Kidney (tissue), 14 donors: ENCODE data around the gene PIP5K1A. TPM values are rescaled to one million over a fixed set of nuclear protein-coding genes. Genes with fewer than 3 reads are reported as not detected.
A peak's percentile ranks its signal among the peaks of the same experiment; 100 is the strongest.
"Not testable (repeated sequence)": the region's sequence is repeated elsewhere in the genome, so short reads cannot be mapped to it uniquely, and the experiment has no call there.

ENCODE experiments used
- DNase-seq, 5 donors: peaks; one replicate each; pipeline ENCODE4 v3.0.0-alpha.2; 2013 to 2020
- FAIRE-seq: peaks from 2 replicates; lab custom pipeline; 2012; peaks lifted over from hg19 to GRCh38; lab: Jason Lieb, UNC
- H3K27ac ChIP-seq, 2 donors: one replicate each; pipeline ENCODE4 v1.7.0; 2013; ENCODE audit warnings: low read depth in 2 of 2, low read length in 2 of 2, inconsistent platforms in 1 of 2
- H3K27me3 ChIP-seq: one replicate; pipeline ENCODE4 v1.7.1; 2013; ENCODE audit warnings: low read length, inconsistent platforms; ENCODE audit not compliant: control insufficient read depth, insufficient read depth
- H3K36me3 ChIP-seq, 3 donors: one replicate each; pipeline versions ENCODE4 v1.7.0 to v1.7.1; 2013; ENCODE audit warnings: low read length in 3 of 3, control low read depth in 1 of 3, inconsistent platforms in 1 of 3; ENCODE audit not compliant: insufficient read depth in 3 of 3, control insufficient read depth in 2 of 3
- H3K4me1 ChIP-seq, 3 donors: one replicate each; pipeline versions ENCODE4 v1.7.0 to v1.7.1; 2013; ENCODE audit warnings: low read length in 3 of 3, inconsistent platforms in 1 of 3, low read depth in 1 of 3; ENCODE audit not compliant: control insufficient read depth in 2 of 3, insufficient read depth in 2 of 3
- H3K4me3 ChIP-seq, 3 donors: one replicate each; pipeline versions ENCODE4 v1.7.0 to v1.8.1; 2013; ENCODE audit warnings: low read length in 3 of 3, control low read depth in 1 of 3, inconsistent platforms in 1 of 3
- H3K9ac ChIP-seq, 3 donors: one replicate each; pipeline versions ENCODE4 v1.7.0 to v1.7.1; 2013; ENCODE audit warnings: low read length in 3 of 3, control low read depth in 1 of 3, inconsistent platforms in 1 of 3
- H3K9me3 ChIP-seq, 3 donors: one replicate each; pipeline versions ENCODE4 v1.7.0 to v1.7.1; 2013; ENCODE audit warnings: low read length in 3 of 3, control low read depth in 1 of 3, inconsistent platforms in 1 of 3; ENCODE audit not compliant: control insufficient read depth in 2 of 3, insufficient read depth in 1 of 3
- CTCF ChIP-seq: IDR thresholded peaks from 3 replicates; pipeline ENCODE4 v1.5.1; 2012; ENCODE audit warnings: mild to moderate bottlenecking, moderate library complexity, borderline replicate concordance; ENCODE audit not compliant: insufficient read depth; ENCODE audit errors: extremely low read depth
- intact Hi-C: fragments of 100-400 bp; cut with DNase I; formaldehyde crosslinking; loops from one replicate; pipeline ENCODE4 v1.11.1; 2022
- polyA plus RNA-seq: library from polyadenylated mRNA; stranded (reverse); fragments of 350-450 nt; fragmentation: Illumina TruSeq; extraction: RNeasy Lipid Tissue Mini Kit (QIAGEN cat#74804); gene quantifications from one replicate; pipeline ENCODE4 v1.2.3, GENCODE V29; 2014; ENCODE audit warnings: low read depth, low replicate concordance; ENCODE audit not compliant: insufficient read depth
- total RNA-seq: library from RNA; stranded (reverse); fragmentation: NEBNext Ultra II Directional; extraction: Animal tissue kit (Norgen Biotek cat#: 25700); gene quantifications from one replicate; pipeline ENCODE4 v1.2.1, GENCODE V29; 2021
- donor health status: control.
- donor health status: control.
- donor health status: control.
- donor health status: control.
- donor health status: control.
- donor health status: DM: yes; HTN: yes; CAD: no.
- donor health status: Normal renal cell carcinoma (clear cell type).

PIP5K1A gene
- total and polyA plus RNA-seq, 2 donors from 2014 or later = 15.5 to 49.0 TPM

GRCh38 chr1:151192047-151192446 is 6.3 kb upstream of the PIP5K1A start:
- Histone ChIP-seq H3K9me3 (no peaks in the 10 kb centered on the region), H3K27me3 (no peaks in the 10 kb centered on the region), H3K4me3 (no peak overlapping the region), H3K9ac (no peak overlapping the region), H3K36me3 (no peaks in the 10 kb centered on the region), H3K27ac (no peak overlapping the region), H3K4me1 (peaks cover 5 to 11% (median 6%) of the 10 kb centered on the region in 3 donors)
- intact Hi-C loops = no loop called here
- FAIRE-seq (no peak), DNase-seq (no peak)
- TF ChIP-seq CTCF = no peak

GRCh38 chr1:151193304-151193703 is 5.0 kb upstream of the PIP5K1A start:
- no peak for FAIRE-seq
- no peak for DNase-seq
- H3K4me3 ChIP-seq = no peak overlapping the region

GRCh38 chr1:151193856-151194255 is 4.5 kb upstream of the PIP5K1A start:
- Histone ChIP-seq H3K9ac (no peak overlapping the region), H3K4me1 (peaks cover 0 to 12% (median 6%) of the 10 kb centered on the region in 3 donors), H3K36me3 (no peaks in the 10 kb centered on the region), H3K27ac (no peak overlapping the region), H3K4me3 (no peak overlapping the region), H3K27me3 (no peaks in the 10 kb centered on the region), H3K9me3 (no peaks in the 10 kb centered on the region)
- TF ChIP-seq CTCF = no peak
- no peak for DNase-seq
- intact Hi-C loops = no loop called here
- no peak for FAIRE-seq

More at GRCh38 chr1:151193304-151193703, 5.0 kb upstream of the PIP5K1A start:
- no peak overlapping the region for H3K27ac ChIP-seq
- no peak for TF ChIP-seq CTCF
- intact Hi-C loops = no loop called here
- H3K9ac ChIP-seq = no peak overlapping the region
- no peaks in the 10 kb centered on the region for H3K36me3 ChIP-seq
- no peaks in the 10 kb centered on the region for H3K27me3 ChIP-seq
- no peaks in the 10 kb centered on the region for H3K9me3 ChIP-seq
- H3K4me1 ChIP-seq = peaks cover 5 to 17% (median 10%) of the 10 kb centered on the region in 3 donors

- H3K36me3 ChIP-seq, H3K9ac ChIP-seq, H3K27ac ChIP-seq, intact Hi-C loops, H3K27me3 ChIP-seq, H3K9me3 ChIP-seq, FAIRE-seq, H3K4me3 ChIP-seq: not testable (repeated sequence)
- H3K4me1 ChIP-seq = peaks cover 0 to 15% (median 6%) of the 10 kb centered on the region in 3 donors
- DNase-seq = peak in 3 of 5 donors; percentile 22 to 87 (median 45)
Measured at GRCh38 chr1:151194894-151195594, 3.3 kb upstream of the PIP5K1A start.
